ENCODE results near the gene MPPE1. TPM values are rescaled to one million over a fixed set of nuclear protein-coding genes. Genes with fewer than 3 reads are reported as not detected.
"Not testable (repeated sequence)": the region's sequence is repeated elsewhere in the genome, so short reads cannot be mapped to it uniquely, and the experiment has no call there.

Gene MPPE1
- total RNA-seq, 1 donor from 2014 or later: 49.4 TPM

DNA sequence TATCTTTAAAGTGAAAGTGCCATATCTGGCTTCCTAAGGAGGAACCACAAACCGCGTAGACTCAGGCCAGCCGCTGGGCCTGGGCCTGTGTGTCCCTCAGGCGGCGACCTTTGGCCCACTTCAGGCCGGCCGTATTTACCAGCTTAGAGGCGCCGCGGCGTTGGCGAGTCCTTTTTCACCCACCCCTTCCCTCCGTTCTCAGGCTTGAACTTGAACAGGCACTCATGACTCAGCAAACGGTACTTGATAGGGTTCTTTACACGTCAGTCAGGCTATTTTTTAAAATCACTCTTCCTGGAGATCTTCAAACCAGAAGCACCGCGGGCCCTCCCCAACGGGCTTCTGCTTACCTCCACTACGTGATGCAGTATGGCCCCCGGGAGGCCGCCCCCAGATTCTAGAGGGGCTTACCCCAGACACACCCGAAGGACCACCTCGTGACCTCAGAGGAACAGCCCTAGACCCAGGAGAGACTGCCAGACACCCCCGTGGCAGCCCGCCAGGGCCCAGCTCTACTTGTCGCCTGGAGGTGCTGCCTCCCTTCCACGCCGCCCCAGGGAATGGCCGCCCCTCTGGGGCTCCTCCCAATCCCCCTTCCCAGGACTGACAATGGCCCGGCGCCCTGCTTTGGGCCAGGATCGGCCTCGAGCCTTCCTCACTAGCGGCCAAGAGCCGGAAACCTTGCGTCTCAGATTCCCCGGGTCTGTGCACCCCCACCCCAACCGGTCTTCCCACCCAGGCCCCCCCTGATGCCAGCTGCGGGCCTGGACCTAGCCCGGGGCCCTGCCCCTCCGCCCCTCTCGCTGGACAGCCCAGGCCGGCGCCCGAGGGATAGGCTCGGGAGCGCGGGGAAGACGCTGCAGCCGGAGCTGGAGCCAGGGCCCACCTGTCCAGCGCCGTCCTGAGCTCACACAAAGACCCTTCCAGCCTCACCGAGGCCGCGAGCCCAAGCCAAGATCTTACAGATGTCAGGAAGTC lies 39.4 kb upstream of the MPPE1 start:
- H3K27ac Mint-ChIP-seq (ENCODE audit: unreplicated experiment): peak overlapping the region; percentile 95
- H3K27me3 Mint-ChIP-seq (ENCODE audit: unreplicated experiment): no peaks in the 10 kb centered on the region
- H3K4me3 Mint-ChIP-seq (ENCODE audit: unreplicated experiment): peak overlapping the region; percentile 16
- no peak for TF ChIP-seq CTCF (IDR thresholded peaks at IDR 0.05)
- no peaks in the 10 kb centered on the region for H3K9me3 Mint-ChIP-seq (ENCODE audit: unreplicated experiment)
- H3K36me3 Mint-ChIP-seq (ENCODE audit: unreplicated experiment): no peaks in the 10 kb centered on the region
- DNase-seq (ENCODE audit: extremely low spot score, unreplicated experiment): peak; percentile 90
- peaks cover 34% of the 10 kb centered on the region for H3K4me1 Mint-ChIP-seq (ENCODE audit: unreplicated experiment)

GRCh38 chr18:11946756-11947155 lies 38.6 kb upstream of the MPPE1 start:
- Mint-ChIP-seq H3K4me1 (ENCODE audit: unreplicated experiment) (peaks cover 31% of the 10 kb centered on the region), H3K27me3 (ENCODE audit: unreplicated experiment) (no peaks in the 10 kb centered on the region), H3K36me3 (ENCODE audit: unreplicated experiment) (no peaks in the 10 kb centered on the region), H3K9me3 (ENCODE audit: unreplicated experiment) (no peaks in the 10 kb centered on the region), H3K27ac (ENCODE audit: unreplicated experiment) (peak overlapping the region; percentile 95), H3K4me3 (ENCODE audit: unreplicated experiment) (no peak overlapping the region)
- DNase-seq (ENCODE audit: extremely low spot score, unreplicated experiment): no peak
- TF ChIP-seq CTCF (IDR thresholded peaks at IDR 0.05): no peak

- H3K36me3 Mint-ChIP-seq (ENCODE audit: unreplicated experiment); H3K27me3 Mint-ChIP-seq (ENCODE audit: unreplicated experiment); H3K4me3 Mint-ChIP-seq (ENCODE audit: unreplicated experiment); DNase-seq (ENCODE audit: extremely low spot score, unreplicated experiment); H3K9me3 Mint-ChIP-seq (ENCODE audit: unreplicated experiment): not testable (repeated sequence)
- Mint-ChIP-seq H3K4me1 (ENCODE audit: unreplicated experiment) (peaks cover 31% of the 10 kb centered on the region), H3K27ac (ENCODE audit: unreplicated experiment) (peak overlapping the region; percentile 95)
These were observed 37.9 kb upstream of the MPPE1 start for GRCh38 chr18:11945834-11946659.

DNA sequence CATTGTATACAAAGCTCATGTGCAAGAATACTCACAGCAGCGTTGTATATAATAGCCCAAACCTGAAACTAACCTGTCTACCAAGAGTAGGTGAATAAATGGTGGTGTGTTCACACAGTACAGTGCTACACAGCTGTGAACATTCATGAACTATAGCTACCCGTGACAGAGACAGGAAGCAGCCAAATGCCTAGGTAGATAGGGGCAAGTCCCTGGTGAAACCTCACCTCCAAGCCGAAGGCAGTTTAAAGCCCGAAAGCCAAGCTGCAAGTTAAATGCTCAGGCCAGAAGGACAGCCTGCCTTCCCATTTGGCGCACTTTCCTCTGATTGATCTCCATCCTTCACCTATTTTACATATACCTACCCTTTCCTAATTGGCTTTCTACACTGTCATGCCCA lies 36.7 kb upstream of the MPPE1 start:
- Mint-ChIP-seq H3K27ac (ENCODE audit: unreplicated experiment) (no peak overlapping the region), H3K9me3 (ENCODE audit: unreplicated experiment) (no peaks in the 10 kb centered on the region), H3K27me3 (ENCODE audit: unreplicated experiment) (no peaks in the 10 kb centered on the region), H3K36me3 (ENCODE audit: unreplicated experiment) (no peaks in the 10 kb centered on the region), H3K4me3 (ENCODE audit: unreplicated experiment) (no peak overlapping the region), H3K4me1 (ENCODE audit: unreplicated experiment) (peaks cover 29% of the 10 kb centered on the region)
- no peak for DNase-seq (ENCODE audit: extremely low spot score, unreplicated experiment)
- TF ChIP-seq CTCF (IDR thresholded peaks at IDR 0.05): no peak

- no peak overlapping the region for H3K4me3 Mint-ChIP-seq (ENCODE audit: unreplicated experiment)
- TF ChIP-seq CTCF (IDR thresholded peaks at IDR 0.05): no peak
These were observed 36.1 kb upstream of the MPPE1 start for GRCh38 chr18:11944252-11944651.

More at GRCh38 chr18:11944252-11944651, 36.1 kb upstream of the MPPE1 start:
- DNase-seq (ENCODE audit: extremely low spot score, unreplicated experiment): no peak
- H3K36me3 Mint-ChIP-seq (ENCODE audit: unreplicated experiment): no peaks in the 10 kb centered on the region
- H3K4me1 Mint-ChIP-seq (ENCODE audit: unreplicated experiment): peaks cover 28% of the 10 kb centered on the region
- H3K9me3 Mint-ChIP-seq (ENCODE audit: unreplicated experiment): no peaks in the 10 kb centered on the region
- H3K27ac Mint-ChIP-seq (ENCODE audit: unreplicated experiment): no peak overlapping the region
- H3K27me3 Mint-ChIP-seq (ENCODE audit: unreplicated experiment): no peaks in the 10 kb centered on the region

Measured in osteocyte (in vitro differentiated cells).